ENCODE results near the gene PCNA. TPM values are rescaled to one million over a fixed set of nuclear protein-coding genes. Genes with fewer than 3 reads are reported as not detected.
"Not testable (repeated sequence)": the region's sequence is repeated elsewhere in the genome, so short reads cannot be mapped to it uniquely, and the experiment has no call there.

PCNA gene
- total RNA-seq, 2 donors from 2014 or later, result 37.0 to 75.4 TPM

- H3K36me3 ChIP-seq, result peaks cover 0 to 5% of the 10 kb centered on the region in 2 donors
- WGBS, result 93% methylated on average over 2 of the region's 2 CpGs
- H3K27ac ChIP-seq, result no peak overlapping the region
- no peak for DNase-seq (ENCODE audit: low spot score)
- H3K4me1 ChIP-seq (replicated peaks), result peaks cover 6% of the 10 kb centered on the region
- no peaks in the 10 kb centered on the region for H3K27me3 ChIP-seq (replicated peaks; ENCODE audit: insufficient read depth)
- intact Hi-C loops (cut with DNase I), result no loop called here
- H3K4me3 ChIP-seq, result no peak overlapping the region
- H3K9me3 ChIP-seq, result no peaks in the 10 kb centered on the region
- TF ChIP-seq POLR2AphosphoS5 (IDR thresholded peaks at IDR 0.05) (no peak), POLR2A (IDR thresholded peaks at IDR 0.05) (no peak), CTCF (IDR thresholded peaks at IDR 0.05) (no peak)
Measured at GRCh38 chr20:5104479-5104878, 15.3 kb downstream of the PCNA start.

- Histone ChIP-seq H3K36me3 (peaks cover 0 to 5% of the 10 kb centered on the region in 2 donors), H3K9me3 (no peaks in the 10 kb centered on the region), H3K4me1 (replicated peaks) (peaks cover 6% of the 10 kb centered on the region), H3K27me3 (replicated peaks; ENCODE audit: insufficient read depth) (no peaks in the 10 kb centered on the region), H3K4me3 (no peak overlapping the region), H3K27ac (peak overlapping the region; percentile 12 to 29)
- TF ChIP-seq POLR2A (IDR thresholded peaks at IDR 0.05), result no peak
- peak; percentile 80 to 97 (median 88) for TF ChIP-seq CTCF (IDR thresholded peaks at IDR 0.05)
- TF ChIP-seq POLR2AphosphoS5 (IDR thresholded peaks at IDR 0.05), result peak; percentile 36
- peak; percentile 70 for DNase-seq (ENCODE audit: low spot score)
- WGBS, result 10% methylated on average over 9 of the region's 9 CpGs
- intact Hi-C loops (cut with DNase I), result no loop called here
Measured at GRCh38 chr20:5100684-5101347, 18.9 kb downstream of the PCNA start.

GRCh38 chr20:5099909-5100308, 19.8 kb downstream of the PCNA start:
- H3K36me3 ChIP-seq; H3K4me1 ChIP-seq (replicated peaks); H3K4me3 ChIP-seq; H3K27me3 ChIP-seq (replicated peaks; ENCODE audit: insufficient read depth); DNase-seq (ENCODE audit: low spot score); H3K9me3 ChIP-seq: not testable (repeated sequence)
- peak; percentile 51 for TF ChIP-seq POLR2AphosphoS5 (IDR thresholded peaks at IDR 0.05)
- 25% methylated on average over 3 of the region's 3 CpGs for WGBS
- intact Hi-C loops (cut with DNase I), result loop anchor here (10.0 kb wide), 1 partner anchor 145 kb away; no protein-coding TSS in a partner anchor
- peak overlapping the region in 1 of 2 donors; percentile 29 for H3K27ac ChIP-seq

GRCh38 chr20:5099009-5099408, 20.7 kb downstream of the PCNA start:
- not testable (repeated sequence) for H3K9me3 ChIP-seq; H3K4me1 ChIP-seq (replicated peaks); H3K4me3 ChIP-seq; H3K27ac ChIP-seq; H3K36me3 ChIP-seq; H3K27me3 ChIP-seq (replicated peaks; ENCODE audit: insufficient read depth); DNase-seq (ENCODE audit: low spot score)
- 95% methylated on average over 1 of the region's 1 CpG for WGBS
- intact Hi-C loops (cut with DNase I), result loop anchor here (10.0 kb wide), 1 partner anchor 144 kb away; no protein-coding TSS in a partner anchor

- 75% methylated on average over 2 of the region's 2 CpGs for WGBS
- intact Hi-C loops (cut with DNase I), result loop anchor here (10.0 kb wide), 1 partner anchor 142 kb away; no protein-coding TSS in a partner anchor
- H3K36me3 ChIP-seq, result no peaks in the 10 kb centered on the region
- no peak overlapping the region for H3K27ac ChIP-seq
- no peak for DNase-seq (ENCODE audit: low spot score)
- no peak for TF ChIP-seq CTCF (IDR thresholded peaks at IDR 0.05)
- TF ChIP-seq POLR2A (IDR thresholded peaks at IDR 0.05), result no peak
- TF ChIP-seq POLR2AphosphoS5 (IDR thresholded peaks at IDR 0.05), result no peak
- H3K27me3 ChIP-seq (replicated peaks; ENCODE audit: insufficient read depth), result no peaks in the 10 kb centered on the region
- H3K9me3 ChIP-seq, result no peaks in the 10 kb centered on the region
- peaks cover 6% of the 10 kb centered on the region for H3K4me1 ChIP-seq (replicated peaks)
- no peak overlapping the region for H3K4me3 ChIP-seq
Measured at GRCh38 chr20:5096463-5096862, 23.3 kb downstream of the PCNA start.

GRCh38 chr20:5095931-5096330, 23.8 kb downstream of the PCNA start:
- 85% methylated on average over 3 of the region's 3 CpGs for WGBS
- H3K36me3 ChIP-seq, result no peaks in the 10 kb centered on the region
- H3K9me3 ChIP-seq, result no peaks in the 10 kb centered on the region
- intact Hi-C loops (cut with DNase I), result loop anchor here (10.0 kb wide), 1 partner anchor 141 kb away; no protein-coding TSS in a partner anchor
- H3K4me3 ChIP-seq, result no peak overlapping the region
- TF ChIP-seq POLR2A (IDR thresholded peaks at IDR 0.05), result no peak
- no peak for TF ChIP-seq POLR2AphosphoS5 (IDR thresholded peaks at IDR 0.05)
- TF ChIP-seq CTCF (IDR thresholded peaks at IDR 0.05), result no peak
- H3K27ac ChIP-seq, result no peak overlapping the region
- DNase-seq (ENCODE audit: low spot score), result no peak
- no peaks in the 10 kb centered on the region for H3K27me3 ChIP-seq (replicated peaks; ENCODE audit: insufficient read depth)
- H3K4me1 ChIP-seq (replicated peaks), result peaks cover 6% of the 10 kb centered on the region

Data from prostate gland (tissue), 2 donors.